PC-9 (cell line): ENCODE results near the gene FAIM.

Source experiments
- CTCF ChIP-seq: fragments of 200-600 bp; sonication (generic); conservative IDR thresholded peaks from 2 replicates; pipeline ENCODE4 v1.6.1; 2017; ENCODE audit warnings: mixed run types, antibody characterized with exemption, mild to moderate bottlenecking, moderate library complexity
- EZH2 ChIP-seq: fragments of 200-600 bp; sonication (generic); IDR thresholded peaks from 2 replicates; pipeline ENCODE4 v1.8.0; 2017; ENCODE audit warnings: antibody characterized with exemption, low read depth

GRCh38 chr3:138678874-138679392, 70.4 kb downstream of the FAIM start:
- TF ChIP-seq CTCF (no peak), EZH2 (no peak)
